Measurements from ENCODE around the gene IGFBP6.

GRCh38 chr12:53115891-53116648 lies 18.6 kb downstream of the IGFBP6 start:
- TF ChIP-seq POLR2AphosphoS5 (IDR thresholded peaks at IDR 0.05) (no peak), EP300 (IDR thresholded peaks at IDR 0.05) (no peak), CTCF (IDR thresholded peaks at IDR 0.05) (no peak)

Data from stomach (tissue), 4 donors.